SJSA1 (cell line): ENCODE results near the gene HVCN1. TPM values are rescaled to one million over a fixed set of nuclear protein-coding genes. Genes with fewer than 3 reads are reported as not detected.

Experiments
- DNase-seq, 2 experiments: peaks; one replicate each; pipeline ENCODE4 v3.0.0-alpha.2; 2015 to 2020; ENCODE audit warnings: low spot score in 2 of 2, low read depth in 1 of 2
- H3K27ac ChIP-seq: fragments of 250-450 bp; sonication (Bioruptor Pico); 2 replicates; pipeline ENCODE4 v1.5.1; 2020; ENCODE audit warnings: mild to moderate bottlenecking, moderate library complexity
- H3K27me3 ChIP-seq: fragments of 250-450 bp; sonication (Bioruptor Pico); replicated peaks from 2 replicates; pipeline ENCODE4 v1.5.1; 2020; ENCODE audit warnings: mild to moderate bottlenecking, moderate library complexity
- H3K36me3 ChIP-seq: fragments of 250-450 bp; sonication (Bioruptor Pico); 2 replicates; pipeline ENCODE4 v1.5.1; 2020; ENCODE audit warnings: mild to moderate bottlenecking
- H3K4me1 ChIP-seq: fragments of 250-450 bp; sonication (Bioruptor Pico); replicated peaks from 2 replicates; pipeline ENCODE4 v1.6.1; 2021; ENCODE audit warnings: mild to moderate bottlenecking
- H3K4me3 ChIP-seq: fragments of 250-450 bp; sonication (Bioruptor Pico); 2 replicates; pipeline ENCODE4 v1.5.1; 2020; ENCODE audit warnings: mild to moderate bottlenecking
- H3K9me3 ChIP-seq: fragments of 250-450 bp; sonication (Bioruptor Pico); replicated peaks from 2 replicates; pipeline ENCODE4 v1.5.1; 2020; ENCODE audit warnings: mild to moderate bottlenecking
- total RNA-seq: library from RNA; depleted of rRNA; stranded (reverse); fragments of >200 nt; shearing (Covaris generic); gene quantifications from 2 replicates; pipeline ENCODE4 v1.2.3, GENCODE V29; 2014

The HVCN1 gene
- total RNA-seq, 1 experiment from 2014 or later: not detected

DNA sequence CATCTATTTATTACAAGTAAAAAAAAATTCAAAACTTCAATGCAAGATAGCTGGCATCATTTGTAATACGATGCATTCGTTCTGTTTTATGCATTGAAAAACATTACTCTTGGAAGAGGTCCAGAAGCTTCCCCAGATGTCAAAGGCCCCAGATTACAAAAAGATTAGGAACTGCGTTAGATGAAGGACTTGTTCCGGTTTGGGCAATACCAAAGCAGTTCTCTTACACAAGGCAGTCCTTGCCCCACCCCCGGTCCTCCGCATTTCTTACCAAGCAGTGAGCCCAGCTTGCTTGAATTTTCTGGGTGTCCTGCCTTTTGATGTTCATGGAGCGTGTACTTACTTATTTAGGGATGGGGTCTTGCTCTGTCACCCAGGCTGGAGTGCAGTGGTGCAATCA is 4.8 kb upstream of the HVCN1 start:
- H3K36me3 ChIP-seq: no peaks in the 10 kb centered on the region
- H3K27ac ChIP-seq: no peak overlapping the region
- H3K4me1 ChIP-seq: peaks cover 8% of the 10 kb centered on the region
- no peak for DNase-seq
- H3K9me3 ChIP-seq: no peaks in the 10 kb centered on the region; the same call in 1 of the 2 replicates
- H3K4me3 ChIP-seq: no peak overlapping the region
- H3K27me3 ChIP-seq: peaks cover 10% of the 10 kb centered on the region

GRCh38 chr12:110690127-110690430 is 1.2 kb upstream of the HVCN1 start:
- H3K4me3 ChIP-seq: no peak overlapping the region
- H3K27ac ChIP-seq: no peak overlapping the region
- H3K9me3 ChIP-seq: no peaks in the 10 kb centered on the region; the same call in 1 of the 2 replicates
- H3K36me3 ChIP-seq: no peaks in the 10 kb centered on the region
- peaks cover 5% of the 10 kb centered on the region for H3K4me1 ChIP-seq
- H3K27me3 ChIP-seq: peaks cover 25% of the 10 kb centered on the region
- DNase-seq: no peak

GRCh38 chr12:110689281-110690126 is 589 bp upstream of the HVCN1 start:
- H3K27me3 ChIP-seq: peaks cover 25% of the 10 kb centered on the region
- DNase-seq: no peak
- no peak overlapping the region for H3K27ac ChIP-seq
- no peak overlapping the region for H3K4me3 ChIP-seq
- peaks cover 5% of the 10 kb centered on the region for H3K4me1 ChIP-seq
- H3K9me3 ChIP-seq: no peaks in the 10 kb centered on the region; the same call in 1 of the 2 replicates
- no peaks in the 10 kb centered on the region for H3K36me3 ChIP-seq

GRCh38 chr12:110687396-110688169 is 1.3 kb downstream of the HVCN1 start:
- Histone ChIP-seq H3K27ac (no peak overlapping the region), H3K4me3 (no peak overlapping the region), H3K27me3 (peaks cover 27% of the 10 kb centered on the region), H3K36me3 (no peaks in the 10 kb centered on the region), H3K4me1 (peaks cover 5% of the 10 kb centered on the region), H3K9me3 (no peaks in the 10 kb centered on the region; the same call in 1 of the 2 replicates)
- DNase-seq: no peak

- H3K4me3 ChIP-seq: no peak overlapping the region
- no peaks in the 10 kb centered on the region; the same call in 1 of the 2 replicates for H3K9me3 ChIP-seq
- H3K27me3 ChIP-seq: peaks cover 27% of the 10 kb centered on the region
- H3K4me1 ChIP-seq: peaks cover 5% of the 10 kb centered on the region
- H3K27ac ChIP-seq: no peak overlapping the region
- DNase-seq: no peak
- no peaks in the 10 kb centered on the region for H3K36me3 ChIP-seq
Measured at GRCh38 chr12:110686294-110686903, 2.5 kb downstream of the HVCN1 start.

- H3K9me3 ChIP-seq: no peaks in the 10 kb centered on the region; the same call in 1 of the 2 replicates
- DNase-seq: no peak
- H3K27me3 ChIP-seq: peaks cover 20% of the 10 kb centered on the region
- H3K36me3 ChIP-seq: no peaks in the 10 kb centered on the region
- no peak overlapping the region for H3K4me3 ChIP-seq
- peaks cover 5% of the 10 kb centered on the region for H3K4me1 ChIP-seq
- no peak overlapping the region for H3K27ac ChIP-seq
Measured at GRCh38 chr12:110684312-110684836, 4.5 kb downstream of the HVCN1 start.

DNA sequence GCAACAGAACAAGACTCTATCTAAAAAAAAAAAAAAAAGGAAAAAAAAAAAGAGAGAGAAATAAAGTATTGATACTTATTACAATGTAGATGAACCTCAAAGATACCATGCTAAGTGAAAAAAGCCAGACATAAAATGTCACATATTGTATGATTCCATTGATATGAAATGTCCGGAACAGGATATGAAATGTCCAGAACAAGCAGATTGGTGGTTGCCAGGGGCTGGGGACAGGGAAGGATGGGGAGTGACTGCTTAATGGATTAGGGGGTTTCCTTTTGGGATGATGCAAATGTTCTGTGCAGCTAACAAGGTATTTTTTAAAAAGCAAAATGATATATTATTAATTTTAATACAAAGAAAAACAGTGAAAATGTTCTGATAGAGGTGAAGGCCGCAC is 5.0 kb downstream of the HVCN1 start:
- no peak overlapping the region for H3K27ac ChIP-seq
- H3K4me3 ChIP-seq: no peak overlapping the region
- peaks cover 5% of the 10 kb centered on the region for H3K4me1 ChIP-seq
- peaks cover 18% of the 10 kb centered on the region for H3K27me3 ChIP-seq
- H3K36me3 ChIP-seq: no peaks in the 10 kb centered on the region
- no peak for DNase-seq
- no peaks in the 10 kb centered on the region; the same call in 1 of the 2 replicates for H3K9me3 ChIP-seq

- peaks cover 3% of the 10 kb centered on the region; the same call in 1 of the 2 replicates for H3K27me3 ChIP-seq
Measured at GRCh38 chr12:110680032-110680431, 8.9 kb downstream of the HVCN1 start.

DNA sequence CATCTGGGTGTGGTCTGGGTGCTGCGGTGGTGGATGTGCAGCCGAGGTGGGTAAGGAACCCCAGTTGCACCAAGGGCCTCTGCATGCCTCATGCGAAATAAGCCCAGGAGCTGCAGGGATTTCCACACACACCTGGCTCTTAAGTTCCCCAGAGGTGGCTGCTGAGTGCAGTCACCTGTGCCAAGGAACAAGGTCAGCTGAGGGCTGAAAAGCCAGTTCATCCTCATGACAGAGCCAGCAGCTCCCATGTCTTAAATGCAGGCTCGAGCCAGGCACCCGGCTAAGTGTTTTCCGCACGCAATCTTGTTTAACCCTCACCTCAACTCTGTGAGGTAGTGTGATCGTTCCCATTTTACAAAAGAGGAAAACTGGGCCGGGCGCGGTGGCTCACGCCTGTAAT is 9.7 kb downstream of the HVCN1 start:
- Histone ChIP-seq H3K9me3 (no peaks in the 10 kb centered on the region), H3K4me3 (no peak overlapping the region), H3K36me3 (no peaks in the 10 kb centered on the region), H3K27ac (no peak overlapping the region), H3K27me3 (peaks cover 3% of the 10 kb centered on the region; the same call in 1 of the 2 replicates), H3K4me1 (no peaks in the 10 kb centered on the region)
- DNase-seq: no peak

More at GRCh38 chr12:110680032-110680431, 8.9 kb downstream of the HVCN1 start:
- no peaks in the 10 kb centered on the region for H3K4me1 ChIP-seq
- H3K4me3 ChIP-seq: no peak overlapping the region
- no peak overlapping the region for H3K27ac ChIP-seq
- no peak for DNase-seq
- H3K9me3 ChIP-seq: no peaks in the 10 kb centered on the region; the same call in 1 of the 2 replicates
- no peaks in the 10 kb centered on the region for H3K36me3 ChIP-seq

- Histone ChIP-seq H3K4me3 (no peak overlapping the region), H3K36me3 (no peaks in the 10 kb centered on the region), H3K27ac (no peak overlapping the region), H3K4me1 (no peaks in the 10 kb centered on the region), H3K9me3 (no peaks in the 10 kb centered on the region), H3K27me3 (no peaks in the 10 kb centered on the region; the same call in 1 of the 2 replicates)
- DNase-seq: no peak
Measured at GRCh38 chr12:110677982-110678381, 10.9 kb downstream of the HVCN1 start.

- Histone ChIP-seq H3K27ac (no peak overlapping the region), H3K36me3 (no peaks in the 10 kb centered on the region), H3K27me3 (no peaks in the 10 kb centered on the region; the same call in 1 of the 2 replicates), H3K9me3 (no peaks in the 10 kb centered on the region), H3K4me1 (no peaks in the 10 kb centered on the region), H3K4me3 (no peak overlapping the region)
- no peak for DNase-seq
Measured at GRCh38 chr12:110677206-110677911, 11.6 kb downstream of the HVCN1 start.

GRCh38 chr12:110676171-110676570 is 12.7 kb downstream of the HVCN1 start:
- no peak overlapping the region for H3K27ac ChIP-seq
- no peaks in the 10 kb centered on the region for H3K27me3 ChIP-seq
- no peak overlapping the region for H3K4me3 ChIP-seq
- H3K4me1 ChIP-seq: no peaks in the 10 kb centered on the region
- H3K36me3 ChIP-seq: no peaks in the 10 kb centered on the region
- DNase-seq: no peak
- H3K9me3 ChIP-seq: no peaks in the 10 kb centered on the region

- Histone ChIP-seq H3K27ac (no peak overlapping the region), H3K36me3 (no peaks in the 10 kb centered on the region), H3K27me3 (no peaks in the 10 kb centered on the region; the same call in 1 of the 2 replicates), H3K9me3 (no peaks in the 10 kb centered on the region), H3K4me3 (no peak overlapping the region), H3K4me1 (no peaks in the 10 kb centered on the region)
- no peak for DNase-seq
Measured at GRCh38 chr12:110670161-110670701, 18.7 kb downstream of the HVCN1 start.
